HCT116 (cell line): ENCODE measurements around the gene LMX1A. TPM values are rescaled to one million over a fixed set of nuclear protein-coding genes. Genes with fewer than 3 reads are reported as not detected.

Experiments used
- ATAC-seq: fragments of 200-7000 bp; cut with Tn5 transposase; 2 replicates; pipeline ENCODE4 v1.9.1; 2020; ENCODE audit warnings: mild to moderate bottlenecking, moderate library complexity
- BruUV-seq: library from RNA; stranded (reverse); fragments of 400-500 nt; replicated peaks from 2 replicates; lab custom pipeline; 2021; lab: Mats Ljungman, UMichigan
- CTCF ChIA-PET: fragments of 300-600 bp; sonication (Branson Sonifier 250); formaldehyde crosslinking; loops from one replicate; lab custom pipeline; 2021; ENCODE audit warnings: antibody characterized with exemption; lab: Charles Lee
- POLR2A ChIA-PET: fragments of 300-600, 350-600 bp; sonication (Branson Sonifier 250); formaldehyde crosslinking; loops from one replicate; lab custom pipeline; 2021; ENCODE audit warnings: antibody characterized with exemption; lab: Charles Lee
- RAD21 ChIA-PET, 2 experiments: fragments of 300-600 bp; sonication (Branson Sonifier 250); formaldehyde crosslinking; loops; one replicate each; lab custom pipeline; 2023; ENCODE audit warnings: low total read pairs in 2 of 2; ENCODE audit not compliant: uncharacterized antibody in 2 of 2, unreplicated experiment in 2 of 2, low non-redundant PET in 1 of 2; lab: Charles Lee
- DNase-seq: peaks from one replicate; pipeline ENCODE4 v3.0.0-alpha.2; 2010; ENCODE audit warnings: low read depth, low spot score
- H2AFZ ChIP-seq: fragments of 200-600 bp; shearing (Covaris generic), sonication (generic); 2 replicates; pipeline ENCODE4 v1.6.1; 2017; ENCODE audit warnings: low read depth, mixed run types, mixed read lengths, antibody characterized with exemption, low read length; ENCODE audit not compliant: poor library complexity, severe bottlenecking
- H3K27ac ChIP-seq: 2 replicates; pipeline ENCODE4 v1.5.1; 2012; ENCODE audit warnings: low read depth, low read length
- H3K27me3 ChIP-seq: fragments of 200-600 bp; sonication (generic); 2 replicates; pipeline ENCODE4 v1.6.1; 2016; ENCODE audit warnings: mixed run types, low read length, mixed read lengths; ENCODE audit not compliant: insufficient read depth
- H3K36me3 ChIP-seq, 2 experiments: fragments of 200-500 bp in 1 of 2; fragments of 200-600 bp in 1 of 2; sonication (Bioruptor generic) in 1 of 2; sonication (generic) in 1 of 2; 2 replicates each; pipeline versions ENCODE4 v1.5.1 to v1.6.1; 2014 to 2016; ENCODE audit warnings: low read length in 2 of 2, inconsistent platforms in 1 of 2, mixed read lengths in 1 of 2, mixed run types in 1 of 2; ENCODE audit not compliant: insufficient read depth in 2 of 2, control insufficient read depth in 1 of 2
- H3K4me1 ChIP-seq, 2 experiments: fragments of 200-600 bp in 1 of 2; sonication (generic) in 1 of 2; 2 replicates each; pipeline versions ENCODE4 v1.5.1 to v1.6.1; 2012 to 2017; ENCODE audit warnings: low read length in 2 of 2, inconsistent platforms in 1 of 2, mild to moderate bottlenecking in 1 of 2, mixed read lengths in 1 of 2, mixed run types in 1 of 2, moderate library complexity in 1 of 2; ENCODE audit not compliant: insufficient read depth in 2 of 2, control insufficient read depth in 1 of 2
- H3K4me2 ChIP-seq: fragments of 200-600 bp; sonication (generic); 2 replicates; pipeline ENCODE4 v1.6.1; 2017; ENCODE audit warnings: mixed run types, low read length, mixed read lengths
- H3K4me3 ChIP-seq, 2 experiments: fragments of 200-600 bp in 1 of 2; sonication (generic) in 1 of 2; replicated peaks in 1 of 2; 2 replicates each; pipeline ENCODE4 v1.5.1; 2011 to 2016; ENCODE audit warnings: low read length in 2 of 2, control low read depth in 1 of 2, low read depth in 1 of 2, mild to moderate bottlenecking in 1 of 2, mixed read lengths in 1 of 2, mixed run types in 1 of 2
- H3K79me2 ChIP-seq: fragments of 200-600 bp; sonication (generic); 2 replicates; pipeline ENCODE4 v1.6.1; 2017; ENCODE audit warnings: mild to moderate bottlenecking, mixed run types, low read length, moderate library complexity, mixed read lengths; ENCODE audit not compliant: insufficient read depth
- H3K9ac ChIP-seq: fragments of 200-600 bp; sonication (generic); 2 replicates; pipeline ENCODE4 v1.6.1; 2016; ENCODE audit warnings: low read length, mixed read lengths
- H3K9me2 ChIP-seq: fragments of 200-600 bp; sonication (generic), shearing (Covaris generic); 2 replicates; pipeline ENCODE4 v1.6.1; 2017; ENCODE audit warnings: mixed run types, mild to moderate bottlenecking, moderate library complexity; ENCODE audit not compliant: insufficient read depth
- H3K9me3 ChIP-seq, 2 experiments: fragments of 200-500 bp in 1 of 2; fragments of 200-600 bp in 1 of 2; sonication (Bioruptor generic) in 1 of 2; sonication (generic) in 1 of 2; 2 replicates each; pipeline ENCODE4 v1.6.1; 2014 to 2017; ENCODE audit warnings: low read length in 2 of 2, mixed read lengths in 2 of 2, inconsistent platforms in 1 of 2, low read depth in 1 of 2, mild to moderate bottlenecking in 1 of 2, mixed run types in 1 of 2, moderate library complexity in 1 of 2; ENCODE audit not compliant: control insufficient read depth in 1 of 2, insufficient read depth in 1 of 2
- H4K20me1 ChIP-seq: fragments of 200-600 bp; sonication (generic), shearing (Covaris generic); 2 replicates; pipeline ENCODE4 v1.6.1; 2017; ENCODE audit warnings: mixed run types, mild to moderate bottlenecking, moderate library complexity; ENCODE audit not compliant: insufficient read depth
- ATF3 ChIP-seq: IDR thresholded peaks from 2 replicates; pipeline ENCODE4 v1.6.1; 2012
- CBX3 ChIP-seq: IDR thresholded peaks from 2 replicates; pipeline ENCODE4 v1.6.1; 2012; ENCODE audit warnings: low read depth
- CEBPB ChIP-seq: IDR thresholded peaks from 2 replicates; pipeline ENCODE4 v1.6.1; 2012; ENCODE audit warnings: low read depth
- ELF1 ChIP-seq: IDR thresholded peaks from 2 replicates; pipeline ENCODE4 v1.6.1; 2012; ENCODE audit warnings: low read depth, borderline replicate concordance
- EZH2 ChIP-seq: fragments of 200-600 bp; sonication (generic); IDR thresholded peaks from 2 replicates; pipeline ENCODE4 v1.6.1; 2017; ENCODE audit warnings: antibody characterized with exemption, mixed run types
- EZH2phosphoT487 ChIP-seq: fragments of 200-600 bp; IDR thresholded peaks from 2 replicates; pipeline ENCODE4 v1.6.1; 2018; ENCODE audit warnings: antibody characterized with exemption, borderline replicate concordance
- FOSL1 ChIP-seq: IDR thresholded peaks from 2 replicates; pipeline ENCODE4 v1.6.1; 2012; ENCODE audit warnings: low read depth
- JUND ChIP-seq: IDR thresholded peaks from 2 replicates; pipeline ENCODE4 v1.6.1; 2012
- MAX ChIP-seq: IDR thresholded peaks from 2 replicates; pipeline ENCODE4 v1.6.1; 2012
- POLR2A ChIP-seq: IDR thresholded peaks from 2 replicates; pipeline ENCODE4 v1.7.0; 2011; ENCODE audit warnings: borderline replicate concordance; ENCODE audit not compliant: insufficient read depth, insufficient read length; ENCODE audit errors: extremely low read depth
- POLR2AphosphoS5 ChIP-seq: IDR thresholded peaks from 2 replicates; pipeline ENCODE4 v1.6.1; 2011; ENCODE audit warnings: mild to moderate bottlenecking, low read depth, low read length, moderate library complexity
- RAD21 ChIP-seq: IDR thresholded peaks from 2 replicates; pipeline ENCODE4 v1.6.1; 2012; ENCODE audit warnings: low read depth, mild to moderate bottlenecking
- SIN3A ChIP-seq: IDR thresholded peaks from 2 replicates; pipeline ENCODE4 v1.6.1; 2012; ENCODE audit warnings: low read depth
- SRF ChIP-seq: IDR thresholded peaks from 2 replicates; pipeline ENCODE4 v1.6.1; 2012; ENCODE audit warnings: low read depth
- ZBTB33 ChIP-seq: IDR thresholded peaks from 2 replicates; pipeline ENCODE4 v1.6.1; 2011; ENCODE audit warnings: mild to moderate bottlenecking, low read length, moderate library complexity; ENCODE audit not compliant: insufficient replicate concordance; ENCODE audit errors: extremely low read depth
- ZFX ChIP-seq: fragments of 450-650 bp; IDR thresholded peaks from 2 replicates; pipeline ENCODE4 v1.6.1; 2017
- intact Hi-C: fragments of 100-400 bp; cut with micrococcal nuclease; formaldehyde crosslinking; loops from 2 replicates; pipeline ENCODE4 v1.10.0; 2022
- total RNA-seq: library from RNA; stranded (reverse); gene quantifications from one replicate; pipeline ENCODE4 v1.2.1, GENCODE V29; 2021; ENCODE audit not compliant: unreplicated experiment

The LMX1A gene
- total RNA-seq, 1 experiment from 2014 or later: not detected

GRCh38 chr1:165315481-165315880, 41.0 kb downstream of the LMX1A start:
- Histone ChIP-seq H3K4me2 (no peak overlapping the region), H4K20me1 (no peaks in the 10 kb centered on the region), H3K9ac (no peak overlapping the region), H3K4me3 (no peak overlapping the region), H3K9me3 (no peaks in the 10 kb centered on the region), H3K79me2 (no peaks in the 10 kb centered on the region), H2AFZ (no peak overlapping the region), H3K9me2 (no peaks in the 10 kb centered on the region), H3K27me3 (peaks cover 73% of the 10 kb centered on the region), H3K36me3 (no peaks in the 10 kb centered on the region), H3K27ac (no peak overlapping the region), H3K4me1 (no peaks in the 10 kb centered on the region)
- ATAC-seq (no peak), DNase-seq (no peak)
- TF ChIP-seq ATF3 (no peak), CBX3 (no peak), SIN3A (no peak), FOSL1 (no peak), CEBPB (no peak), JUND (no peak), ZFX (no peak), ZBTB33 (no peak), MAX (no peak), EZH2phosphoT487 (no peak), EZH2 (no peak), ELF1 (no peak), SRF (no peak), RAD21 (no peak), POLR2AphosphoS5 (no peak), POLR2A (no peak)
- intact Hi-C loops: no loop called here
- RAD21 ChIA-PET: no interaction called here
- BruUV-seq: no TSS peak
- CTCF ChIA-PET: no interaction called here
- POLR2A ChIA-PET: no interaction called here
